ENCODE results near the gene DEXI.

The DEXI gene

GRCh38 chr16:10906482-10906881 lies 35.8 kb downstream of the DEXI start:
- Histone ChIP-seq H3K27ac (ENCODE audit: low read depth, low read length) (no peak overlapping the region), H4K20me1 (ENCODE audit: control insufficient read depth, insufficient read depth, low read depth, low read length) (no peaks in the 10 kb centered on the region), H3K4me2 (ENCODE audit: low read length) (no peak overlapping the region), H3K9me2 (replicated peaks; ENCODE audit: control insufficient read depth, low read length) (no peaks in the 10 kb centered on the region), H3K79me2 (ENCODE audit: control insufficient read depth, low read length) (no peaks in the 10 kb centered on the region), H3K9me3 (ENCODE audit: control insufficient read depth, insufficient read depth, low read length) (no peaks in the 10 kb centered on the region), H3K27me3 (ENCODE audit: control insufficient read depth, low read length) (no peaks in the 10 kb centered on the region), H3K4me1 (ENCODE audit: control insufficient read depth, low read length) (peaks cover 7% of the 10 kb centered on the region), H3K36me3 (ENCODE audit: control insufficient read depth, low read length) (peaks cover 86% of the 10 kb centered on the region), H3K4me3 (ENCODE audit: low read length) (no peak overlapping the region), H3F3A (ENCODE audit: control insufficient read depth, insufficient read depth) (no peaks in the 10 kb centered on the region; the same call in none of the 2 replicates)
- TF ChIP-seq CTCF (IDR thresholded peaks at IDR 0.05; ENCODE audit: low read depth, low read length, poor library complexity, severe bottlenecking) (no peak), EZH2phosphoT487 (IDR thresholded peaks at IDR 0.05; ENCODE audit: borderline replicate concordance, low read length) (no peak)

GRCh38 chr16:10902999-10903398 lies 39.3 kb downstream of the DEXI start:
- Histone ChIP-seq H3K9me2 (replicated peaks; ENCODE audit: control insufficient read depth, low read length) (no peaks in the 10 kb centered on the region), H3K4me3 (ENCODE audit: low read length) (no peak overlapping the region), H3K79me2 (ENCODE audit: control insufficient read depth, low read length) (no peaks in the 10 kb centered on the region), H3K4me2 (ENCODE audit: low read length) (no peak overlapping the region), H3K4me1 (ENCODE audit: control insufficient read depth, low read length) (no peaks in the 10 kb centered on the region), H4K20me1 (ENCODE audit: control insufficient read depth, insufficient read depth, low read depth, low read length) (no peaks in the 10 kb centered on the region), H3K27me3 (ENCODE audit: control insufficient read depth, low read length) (no peaks in the 10 kb centered on the region), H3F3A (ENCODE audit: control insufficient read depth, insufficient read depth) (no peaks in the 10 kb centered on the region), H3K9me3 (ENCODE audit: control insufficient read depth, insufficient read depth, low read length) (no peaks in the 10 kb centered on the region), H3K36me3 (ENCODE audit: control insufficient read depth, low read length) (peaks cover 90% of the 10 kb centered on the region), H3K27ac (ENCODE audit: low read depth, low read length) (no peak overlapping the region)
- TF ChIP-seq EZH2phosphoT487 (IDR thresholded peaks at IDR 0.05; ENCODE audit: borderline replicate concordance, low read length) (no peak), CTCF (IDR thresholded peaks at IDR 0.05; ENCODE audit: low read depth, low read length, poor library complexity, severe bottlenecking) (no peak)

- Histone ChIP-seq H3K4me1 (ENCODE audit: control insufficient read depth, low read length) (peaks cover 57% of the 10 kb centered on the region), H3K36me3 (ENCODE audit: control insufficient read depth, low read length) (peaks cover 74% of the 10 kb centered on the region), H3F3A (ENCODE audit: control insufficient read depth, insufficient read depth) (peaks cover 23% of the 10 kb centered on the region), H3K4me3 (ENCODE audit: low read length) (peak overlapping the region; percentile 50; the same call in 1 of the 2 replicates), H3K79me2 (ENCODE audit: control insufficient read depth, low read length) (peaks cover 33% of the 10 kb centered on the region), H3K27me3 (ENCODE audit: control insufficient read depth, low read length) (no peaks in the 10 kb centered on the region), H3K9me3 (ENCODE audit: control insufficient read depth, insufficient read depth, low read length) (no peaks in the 10 kb centered on the region), H3K4me2 (ENCODE audit: low read length) (peak overlapping the region; percentile 65), H3K9me2 (replicated peaks; ENCODE audit: control insufficient read depth, low read length) (no peaks in the 10 kb centered on the region), H3K27ac (ENCODE audit: low read depth, low read length) (peak overlapping the region; percentile 86), H4K20me1 (ENCODE audit: control insufficient read depth, insufficient read depth, low read depth, low read length) (0 out of 2 replicates have a peak, but pooled peaks cover 4% of the 10 kb centered on the region)
- TF ChIP-seq EZH2phosphoT487 (IDR thresholded peaks at IDR 0.05; ENCODE audit: borderline replicate concordance, low read length), result no peak
- TF ChIP-seq CTCF (IDR thresholded peaks at IDR 0.05; ENCODE audit: low read depth, low read length, poor library complexity, severe bottlenecking), result no peak
These were observed 45.1 kb downstream of the DEXI start for GRCh38 chr16:10897134-10897533.
